B cell (primary cell): ENCODE measurements around the gene USP53. TPM values are rescaled to one million over a fixed set of nuclear protein-coding genes. Genes with fewer than 3 reads are reported as not detected.

Source experiments
- ATAC-seq: fragments of 200-7000 bp; cut with Tn5 transposase; one replicate; pipeline ENCODE4 v1.10.0; 2021; ENCODE audit warnings: low read depth, mild to moderate bottlenecking, moderate number of reproducible peaks, moderate library complexity
- CTCF ChIA-PET: fragments of 350-600 bp; sonication (Branson Sonifier 250); formaldehyde crosslinking; loops from one replicate; lab custom pipeline; 2021; ENCODE audit warnings: antibody characterized with exemption, inconsistent platforms; lab: Charles Lee
- POLR2A ChIA-PET: fragments of 350-600 bp; sonication (Branson Sonifier 250); formaldehyde crosslinking; loops from one replicate; lab custom pipeline; 2021; ENCODE audit warnings: antibody characterized with exemption; lab: Charles Lee
- DNase-seq: peaks from one replicate; pipeline ENCODE4 v3.0.0; 2013
- H2AFZ ChIP-seq: 2 replicates; pipeline ENCODE4 v1.6.1; 2012; ENCODE audit warnings: mild to moderate bottlenecking, low read depth, low read length; ENCODE audit not compliant: insufficient read depth, poor library complexity, severe bottlenecking
- H3K27ac ChIP-seq, 2 donors: 1 replicate in 1 of 2; 2 replicates in 1 of 2; pipeline ENCODE4 v1.5.1; 2012 to 2013; ENCODE audit warnings: low read length in 2 of 2, mild to moderate bottlenecking in 2 of 2, moderate library complexity in 1 of 2
- H3K27me3 ChIP-seq, 4 experiments: fragments of 200-600 bp in 1 of 4; sonication (generic) in 1 of 4; replicated peaks in 1 of 4; 1 replicate in 2 of 4; 2 replicates in 2 of 4; pipeline versions ENCODE4 v1.6.1 to v1.7.0; 2013 to 2016; ENCODE audit warnings: low read length in 3 of 4, mild to moderate bottlenecking in 2 of 4, mixed read lengths in 1 of 4, moderate library complexity in 1 of 4; ENCODE audit not compliant: insufficient read depth in 4 of 4, control insufficient read depth in 3 of 4; ENCODE audit errors: control extremely low read depth in 1 of 4
- H3K36me3 ChIP-seq, 2 experiments: replicated peaks in 1 of 2; 1 replicate in 1 of 2; 2 replicates in 1 of 2; pipeline versions ENCODE4 v1.6.1 to v1.7.1; 2013; ENCODE audit warnings: low read length in 1 of 2; ENCODE audit not compliant: insufficient read depth in 2 of 2, control insufficient read depth in 1 of 2; ENCODE audit errors: control extremely low read depth in 1 of 2, extremely low read depth in 1 of 2
- H3K4me1 ChIP-seq, 2 donors: fragments of 200-600 bp in 1 of 2; sonication (generic) in 1 of 2; 1 replicate in 1 of 2; 2 replicates in 1 of 2; pipeline versions ENCODE4 v1.5.1 to v1.6.1; 2013 to 2017; ENCODE audit warnings: low read length in 2 of 2; ENCODE audit not compliant: control insufficient read depth in 2 of 2, insufficient read depth in 2 of 2
- H3K4me2 ChIP-seq: replicated peaks from 2 replicates; pipeline ENCODE3; 2012; ENCODE audit warnings: mild to moderate bottlenecking, low read depth, low read length; ENCODE audit not compliant: poor library complexity, severe bottlenecking
- H3K4me3 ChIP-seq, 5 experiments: fragments of 200-600 bp in 1 of 5; sonication (generic) in 1 of 5; 1 replicate in 3 of 5; 2 replicates in 2 of 5; pipeline versions ENCODE4 v1.5.1 to v1.7.0; 2011 to 2016; ENCODE audit warnings: low read length in 4 of 5, mild to moderate bottlenecking in 4 of 5, low read depth in 2 of 5, control low read depth in 1 of 5, moderate library complexity in 1 of 5; ENCODE audit not compliant: insufficient read depth in 1 of 5; ENCODE audit errors: control extremely low read depth in 1 of 5, extremely low read depth in 1 of 5
- H3K79me2 ChIP-seq: fragments of 200-600 bp; sonication (generic); one replicate; pipeline ENCODE4 v1.6.0; 2016; ENCODE audit warnings: low read length; ENCODE audit not compliant: control insufficient read depth, insufficient read depth
- H3K9ac ChIP-seq: fragments of 200-600 bp; sonication (generic); 2 replicates; pipeline ENCODE4 v1.6.1; 2017; ENCODE audit warnings: mild to moderate bottlenecking, low read length, moderate library complexity
- H3K9me3 ChIP-seq, 3 donors: one replicate each; pipeline versions ENCODE4 v1.6.1 to v1.7.1; 2013; ENCODE audit warnings: low read length in 2 of 3; ENCODE audit not compliant: control insufficient read depth in 2 of 3, insufficient read depth in 1 of 3; ENCODE audit errors: control extremely low read depth in 1 of 3
- H4K20me1 ChIP-seq: 2 replicates; pipeline ENCODE4 v1.6.0; 2012; ENCODE audit warnings: mild to moderate bottlenecking, low read length; ENCODE audit not compliant: insufficient read depth, control insufficient read depth, poor library complexity, severe bottlenecking
- H3K27ac Mint-ChIP-seq: one replicate; pipeline ENCODE4 v1.8.0; 2021; ENCODE audit warnings: mixed read lengths
- H3K27me3 Mint-ChIP-seq: one replicate; pipeline ENCODE4 v1.8.0; 2021; ENCODE audit warnings: mixed read lengths
- H3K4me1 Mint-ChIP-seq: one replicate; pipeline ENCODE4 v1.8.0; 2021; ENCODE audit warnings: mixed read lengths
- H3K4me3 Mint-ChIP-seq: one replicate; pipeline ENCODE4 v1.8.0; 2021; ENCODE audit warnings: mixed read lengths
- H3K9me3 Mint-ChIP-seq: one replicate; pipeline ENCODE4 v1.8.0; 2022; ENCODE audit warnings: mixed read lengths; ENCODE audit not compliant: insufficient read depth
- CTCF ChIP-seq: fragments of 200-600 bp; IDR thresholded peaks from one replicate; pipeline ENCODE4 v1.8.0; 2022; ENCODE audit warnings: antibody characterized with exemption, mild to moderate bottlenecking
- EZH2 ChIP-seq: IDR thresholded peaks from 2 replicates; pipeline ENCODE4 v1.6.1; 2012; ENCODE audit warnings: borderline replicate concordance, low read depth, mild to moderate bottlenecking, moderate library complexity, low read length; ENCODE audit not compliant: insufficient read depth, poor library complexity, severe bottlenecking
- WGBS: methylation state at CpG from one replicate; pipeline ENCODE4 v1.1.5; 2013; ENCODE audit warnings: missing lambda C conversion rate; ENCODE audit not compliant: insufficient coverage; 5-methylcytosine and 5-hydroxymethylcytosine counted together
- intact Hi-C: fragments of 100-400 bp; cut with micrococcal nuclease; formaldehyde crosslinking; loops from one replicate; pipeline ENCODE4 v1.10.0; 2022
- polyA plus RNA-seq: library from polyadenylated mRNA; depleted of rRNA; stranded (reverse); fragments of >200 nt; gene quantifications from 2 replicates; pipeline ENCODE4 v1.2.3, GENCODE V29; 2012
- total RNA-seq, 2 donors: library from RNA; stranded (reverse); fragments of 120-200 nt in 1 of 2; gene quantifications; 1 replicate in 1 of 2; 2 replicates in 1 of 2; pipeline versions ENCODE4 v1.2.3 to v1.2.4, GENCODE V29; 2013 to 2022

The USP53 gene
- total and polyA plus RNA-seq, 2 donors (not counting 1 experiment from before 2014, with no cell fraction given), result 12.9 to 45.0 TPM

- no peak for ATAC-seq
- H3K4me1 ChIP-seq, result peaks cover 9 to 20% of the 10 kb centered on the region in 2 donors
- H3K27ac ChIP-seq, result no peak overlapping the region
- 100% methylated on average over 3 of the region's 5 CpGs for whole genome bisulfite sequencing
- ChIA-PET CTCF (interaction anchor here (0.9 kb wide), 1 partner anchor 261 kb away, joined by 3 read pairs; no protein-coding TSS in a partner anchor), POLR2A (no interaction called here)
- H3K27me3 ChIP-seq, result no peaks in the 10 kb centered on the region
- Mint-ChIP-seq H3K27ac (no peak overlapping the region), H3K4me1 (peaks cover 18% of the 10 kb centered on the region), H3K27me3 (peaks cover 5% of the 10 kb centered on the region), H3K9me3 (no peaks in the 10 kb centered on the region), H3K4me3 (no peak overlapping the region)
- H3K9ac ChIP-seq, result no peak overlapping the region
- DNase-seq, result no peak
- H2AFZ ChIP-seq, result no peak overlapping the region
- intact Hi-C loops, result loop anchor here (10.0 kb wide), 2 partner anchors 469 to 1029 kb away; partner anchors contain the start of gene SEC24D
- TF ChIP-seq EZH2 (no peak), CTCF (no peak)
- H3K9me3 ChIP-seq, result no peaks in the 10 kb centered on the region
- H3K4me3 ChIP-seq, result no peak overlapping the region
- H4K20me1 ChIP-seq, result no peaks in the 10 kb centered on the region
- no peaks in the 10 kb centered on the region for H3K36me3 ChIP-seq
- no peak overlapping the region for H3K4me2 ChIP-seq
- peaks cover 9% of the 10 kb centered on the region for H3K79me2 ChIP-seq
These were observed 91.2 kb downstream of the USP53 start for GRCh38 chr4:119303587-119304305.

GRCh38 chr4:119304431-119304830 is 91.9 kb downstream of the USP53 start:
- Mint-ChIP-seq H3K27me3 (peaks cover 5% of the 10 kb centered on the region), H3K4me3 (no peak overlapping the region), H3K4me1 (peaks cover 11% of the 10 kb centered on the region), H3K9me3 (no peaks in the 10 kb centered on the region), H3K27ac (no peak overlapping the region)
- H3K4me3 ChIP-seq, result no peak overlapping the region
- intact Hi-C loops, result loop anchor here (10.0 kb wide), 2 partner anchors 470 to 1030 kb away; partner anchors contain the start of gene SEC24D
- H3K4me1 ChIP-seq, result peaks cover 2 to 13% of the 10 kb centered on the region in 2 donors
- ATAC-seq, result no peak
- H4K20me1 ChIP-seq, result no peaks in the 10 kb centered on the region
- ChIA-PET POLR2A (no interaction called here), CTCF (no interaction called here)
- DNase-seq, result no peak
- no peak overlapping the region for H3K4me2 ChIP-seq
- TF ChIP-seq EZH2, result no peak
- TF ChIP-seq CTCF, result no peak
- no peak overlapping the region for H2AFZ ChIP-seq
- H3K9me3 ChIP-seq, result no peaks in the 10 kb centered on the region
- no peaks in the 10 kb centered on the region for H3K27me3 ChIP-seq
- H3K36me3 ChIP-seq, result no peaks in the 10 kb centered on the region
- peaks cover 2% of the 10 kb centered on the region for H3K79me2 ChIP-seq
- H3K27ac ChIP-seq, result no peak overlapping the region
- H3K9ac ChIP-seq, result no peak overlapping the region
